HCT116 (cell line): Measurements from ENCODE around the gene PRR5L. TPM values are rescaled to one million over a fixed set of nuclear protein-coding genes. Genes with fewer than 3 reads are reported as not detected.

ENCODE experiments used
- ATAC-seq: fragments of 200-7000 bp; cut with Tn5 transposase; 2 replicates; pipeline ENCODE4 v1.9.1; 2020; ENCODE audit warnings: mild to moderate bottlenecking, moderate library complexity
- BruUV-seq: library from RNA; stranded (reverse); fragments of 400-500 nt; replicated peaks from 2 replicates; lab custom pipeline; 2021; lab: Mats Ljungman, UMichigan
- CTCF ChIA-PET: fragments of 300-600 bp; sonication (Branson Sonifier 250); formaldehyde crosslinking; loops from one replicate; lab custom pipeline; 2021; ENCODE audit warnings: antibody characterized with exemption; lab: Charles Lee
- POLR2A ChIA-PET: fragments of 300-600, 350-600 bp; sonication (Branson Sonifier 250); formaldehyde crosslinking; loops from one replicate; lab custom pipeline; 2021; ENCODE audit warnings: antibody characterized with exemption; lab: Charles Lee
- RAD21 ChIA-PET, 2 experiments: fragments of 300-600 bp; sonication (Branson Sonifier 250); formaldehyde crosslinking; loops; one replicate each; lab custom pipeline; 2023; ENCODE audit warnings: low total read pairs in 2 of 2; ENCODE audit not compliant: uncharacterized antibody in 2 of 2, unreplicated experiment in 2 of 2, low non-redundant PET in 1 of 2; lab: Charles Lee
- DNase-seq: peaks from one replicate; pipeline ENCODE4 v3.0.0-alpha.2; 2010; ENCODE audit warnings: low read depth, low spot score
- H2AFZ ChIP-seq: fragments of 200-600 bp; shearing (Covaris generic), sonication (generic); 2 replicates; pipeline ENCODE4 v1.6.1; 2017; ENCODE audit warnings: low read depth, mixed run types, mixed read lengths, antibody characterized with exemption, low read length; ENCODE audit not compliant: poor library complexity, severe bottlenecking
- H3K27ac ChIP-seq: 2 replicates; pipeline ENCODE4 v1.5.1; 2012; ENCODE audit warnings: low read depth, low read length
- H3K27me3 ChIP-seq: fragments of 200-600 bp; sonication (generic); 2 replicates; pipeline ENCODE4 v1.6.1; 2016; ENCODE audit warnings: mixed run types, low read length, mixed read lengths; ENCODE audit not compliant: insufficient read depth
- H3K36me3 ChIP-seq, 2 experiments: fragments of 200-500 bp in 1 of 2; fragments of 200-600 bp in 1 of 2; sonication (Bioruptor generic) in 1 of 2; sonication (generic) in 1 of 2; 2 replicates each; pipeline versions ENCODE4 v1.5.1 to v1.6.1; 2014 to 2016; ENCODE audit warnings: low read length in 2 of 2, inconsistent platforms in 1 of 2, mixed read lengths in 1 of 2, mixed run types in 1 of 2; ENCODE audit not compliant: insufficient read depth in 2 of 2, control insufficient read depth in 1 of 2
- H3K4me1 ChIP-seq, 2 experiments: fragments of 200-600 bp in 1 of 2; sonication (generic) in 1 of 2; 2 replicates each; pipeline versions ENCODE4 v1.5.1 to v1.6.1; 2012 to 2017; ENCODE audit warnings: low read length in 2 of 2, inconsistent platforms in 1 of 2, mild to moderate bottlenecking in 1 of 2, mixed read lengths in 1 of 2, mixed run types in 1 of 2, moderate library complexity in 1 of 2; ENCODE audit not compliant: insufficient read depth in 2 of 2, control insufficient read depth in 1 of 2
- H3K4me2 ChIP-seq: fragments of 200-600 bp; sonication (generic); 2 replicates; pipeline ENCODE4 v1.6.1; 2017; ENCODE audit warnings: mixed run types, low read length, mixed read lengths
- H3K4me3 ChIP-seq, 2 experiments: fragments of 200-600 bp in 1 of 2; sonication (generic) in 1 of 2; replicated peaks in 1 of 2; 2 replicates each; pipeline ENCODE4 v1.5.1; 2011 to 2016; ENCODE audit warnings: low read length in 2 of 2, control low read depth in 1 of 2, low read depth in 1 of 2, mild to moderate bottlenecking in 1 of 2, mixed read lengths in 1 of 2, mixed run types in 1 of 2
- H3K79me2 ChIP-seq: fragments of 200-600 bp; sonication (generic); 2 replicates; pipeline ENCODE4 v1.6.1; 2017; ENCODE audit warnings: mild to moderate bottlenecking, mixed run types, low read length, moderate library complexity, mixed read lengths; ENCODE audit not compliant: insufficient read depth
- H3K9ac ChIP-seq: fragments of 200-600 bp; sonication (generic); 2 replicates; pipeline ENCODE4 v1.6.1; 2016; ENCODE audit warnings: low read length, mixed read lengths
- H3K9me2 ChIP-seq: fragments of 200-600 bp; sonication (generic), shearing (Covaris generic); 2 replicates; pipeline ENCODE4 v1.6.1; 2017; ENCODE audit warnings: mixed run types, mild to moderate bottlenecking, moderate library complexity; ENCODE audit not compliant: insufficient read depth
- H3K9me3 ChIP-seq, 2 experiments: fragments of 200-500 bp in 1 of 2; fragments of 200-600 bp in 1 of 2; sonication (Bioruptor generic) in 1 of 2; sonication (generic) in 1 of 2; 2 replicates each; pipeline ENCODE4 v1.6.1; 2014 to 2017; ENCODE audit warnings: low read length in 2 of 2, mixed read lengths in 2 of 2, inconsistent platforms in 1 of 2, low read depth in 1 of 2, mild to moderate bottlenecking in 1 of 2, mixed run types in 1 of 2, moderate library complexity in 1 of 2; ENCODE audit not compliant: control insufficient read depth in 1 of 2, insufficient read depth in 1 of 2
- H4K20me1 ChIP-seq: fragments of 200-600 bp; sonication (generic), shearing (Covaris generic); 2 replicates; pipeline ENCODE4 v1.6.1; 2017; ENCODE audit warnings: mixed run types, mild to moderate bottlenecking, moderate library complexity; ENCODE audit not compliant: insufficient read depth
- EGR1 ChIP-seq: IDR thresholded peaks from 2 replicates; pipeline ENCODE4 v1.6.1; 2012; ENCODE audit warnings: low read depth
- JUND ChIP-seq: IDR thresholded peaks from 2 replicates; pipeline ENCODE4 v1.6.1; 2012
- intact Hi-C: fragments of 100-400 bp; cut with micrococcal nuclease; formaldehyde crosslinking; loops from 2 replicates; pipeline ENCODE4 v1.10.0; 2022
- total RNA-seq: library from RNA; stranded (reverse); gene quantifications from one replicate; pipeline ENCODE4 v1.2.1, GENCODE V29; 2021; ENCODE audit not compliant: unreplicated experiment

Gene PRR5L
- total RNA-seq, 1 experiment from 2014 or later = 0.47 TPM

GRCh38 chr11:36273110-36273509, 23.0 kb upstream of the PRR5L start:
- Histone ChIP-seq H3K4me3 (no peak overlapping the region), H3K36me3 (no peaks in the 10 kb centered on the region), H3K27ac (no peak overlapping the region), H3K79me2 (no peaks in the 10 kb centered on the region), H3K4me1 (no peaks in the 10 kb centered on the region), H2AFZ (no peak overlapping the region), H3K27me3 (no peaks in the 10 kb centered on the region), H3K9ac (no peak overlapping the region), H3K9me2 (no peaks in the 10 kb centered on the region), H4K20me1 (no peaks in the 10 kb centered on the region), H3K4me2 (no peak overlapping the region), H3K9me3 (no peaks in the 10 kb centered on the region)
- ChIA-PET RAD21 (no interaction called here), CTCF (interaction anchor here (1.2 to 2.3 kb wide), 4 partner anchors 14 to 451 kb away, joined by 3 to 7 read pairs (median 6); no protein-coding TSS in a partner anchor), POLR2A (no interaction called here)
- no peak for TF ChIP-seq JUND
- BruUV-seq = no TSS peak
- no peak for DNase-seq
- intact Hi-C loops = no loop called here
- no peak for ATAC-seq

- no TSS peak for BruUV-seq
- TF ChIP-seq EGR1 = no peak
- H3K27ac ChIP-seq = no peak overlapping the region
- H3K36me3 ChIP-seq = no peaks in the 10 kb centered on the region
- H3K27me3 ChIP-seq = no peaks in the 10 kb centered on the region
- no peaks in the 10 kb centered on the region for H3K9me2 ChIP-seq
- ChIA-PET POLR2A (no interaction called here), CTCF (interaction anchor here (1.3 to 2.3 kb wide), 4 partner anchors 8 to 452 kb away, joined by 4 to 7 read pairs (median 6); no protein-coding TSS in a partner anchor), RAD21 (no interaction called here)
- no peak overlapping the region for H3K4me3 ChIP-seq
- intact Hi-C loops = no loop called here
- no peak for ATAC-seq
- H2AFZ ChIP-seq = no peak overlapping the region
- no peak for DNase-seq
- no peaks in the 10 kb centered on the region for H3K9me3 ChIP-seq
- no peaks in the 10 kb centered on the region for H3K4me1 ChIP-seq
- H4K20me1 ChIP-seq = no peaks in the 10 kb centered on the region
- H3K79me2 ChIP-seq = no peaks in the 10 kb centered on the region
- no peak overlapping the region for H3K9ac ChIP-seq
- no peak overlapping the region for H3K4me2 ChIP-seq
Observed at GRCh38 chr11:36274414-36274813, 21.7 kb upstream of the PRR5L start.
